Measurements from ENCODE around the gene PRDM2.
"Not testable (repeated sequence)": the region's sequence is repeated elsewhere in the genome, so short reads cannot be mapped to it uniquely, and the experiment has no call there.

PRDM2 gene

GRCh38 chr1:13683206-13683605 lies 16.8 kb upstream of the PRDM2 start:
- H3K4me2 ChIP-seq (ENCODE audit: low read depth, low read length, poor library complexity, severe bottlenecking) = no peak overlapping the region
- H2AFZ ChIP-seq (ENCODE audit: low read depth, low read length, severe bottlenecking) = no peak overlapping the region
- no peak overlapping the region for H3K27ac ChIP-seq (ENCODE audit: low read depth, low read length)
- 0 out of 2 replicates have a peak, but pooled peaks cover 9% of the 10 kb centered on the region for H3K9me3 ChIP-seq (ENCODE audit: insufficient read depth, low read length)
- no peak overlapping the region for H3K9ac ChIP-seq (ENCODE audit: low read length)
- H3K4me3 ChIP-seq (ENCODE audit: insufficient read depth, low read length, poor library complexity, severe bottlenecking) = no peak overlapping the region
- H3K36me3 ChIP-seq (ENCODE audit: low read length) = no peaks in the 10 kb centered on the region
- no peak for TF ChIP-seq CTCF (IDR thresholded peaks at IDR 0.05; ENCODE audit: insufficient read depth, low read length, poor library complexity, severe bottlenecking)
- H4K20me1 ChIP-seq (ENCODE audit: low read depth, low read length) = no peaks in the 10 kb centered on the region
- no peaks in the 10 kb centered on the region for H3K9me2 ChIP-seq (replicated peaks; ENCODE audit: insufficient read depth, low read length)
- H3K27me3 ChIP-seq (ENCODE audit: low read length) = no peaks in the 10 kb centered on the region
- no peaks in the 10 kb centered on the region for H3F3A ChIP-seq (ENCODE audit: insufficient read depth)
- H3K79me2 ChIP-seq (ENCODE audit: insufficient read depth, low read length) = no peaks in the 10 kb centered on the region

- H3K36me3 ChIP-seq (ENCODE audit: low read length) = no peaks in the 10 kb centered on the region
- peaks cover 10% of the 10 kb centered on the region; the same call in 1 of the 2 replicates for H3K9me3 ChIP-seq (ENCODE audit: insufficient read depth, low read length)
- H3K9ac ChIP-seq (ENCODE audit: low read length) = peak overlapping the region; percentile 19; the same call in 1 of the 2 replicates
- no peaks in the 10 kb centered on the region for H3K9me2 ChIP-seq (replicated peaks; ENCODE audit: insufficient read depth, low read length)
- no peaks in the 10 kb centered on the region for H3F3A ChIP-seq (ENCODE audit: insufficient read depth)
- no peaks in the 10 kb centered on the region for H4K20me1 ChIP-seq (ENCODE audit: low read depth, low read length)
- peak overlapping the region; percentile 74 for H3K27ac ChIP-seq (ENCODE audit: low read depth, low read length)
- peak overlapping the region; percentile 50 for H3K4me2 ChIP-seq (ENCODE audit: low read depth, low read length, poor library complexity, severe bottlenecking)
- no peaks in the 10 kb centered on the region for H3K79me2 ChIP-seq (ENCODE audit: insufficient read depth, low read length)
- peak overlapping the region; percentile 11 for H3K4me3 ChIP-seq (ENCODE audit: insufficient read depth, low read length, poor library complexity, severe bottlenecking)
- H3K27me3 ChIP-seq (ENCODE audit: low read length) = no peaks in the 10 kb centered on the region
- TF ChIP-seq CTCF (IDR thresholded peaks at IDR 0.05; ENCODE audit: insufficient read depth, low read length, poor library complexity, severe bottlenecking) (no peak), EZH2phosphoT487 (conservative IDR thresholded peaks at IDR 0.05; ENCODE audit: low read length) (no peak)
- no peak overlapping the region for H2AFZ ChIP-seq (ENCODE audit: low read depth, low read length, severe bottlenecking)
These were observed 12.8 kb upstream of the PRDM2 start for GRCh38 chr1:13687151-13687715.

GRCh38 chr1:13693094-13693493 lies 6.9 kb upstream of the PRDM2 start:
- H3K27me3 ChIP-seq (ENCODE audit: low read length); H3K9me2 ChIP-seq (replicated peaks; ENCODE audit: insufficient read depth, low read length); H4K20me1 ChIP-seq (ENCODE audit: low read depth, low read length); H2AFZ ChIP-seq (ENCODE audit: low read depth, low read length, severe bottlenecking); H3K4me3 ChIP-seq (ENCODE audit: insufficient read depth, low read length, poor library complexity, severe bottlenecking); H3K36me3 ChIP-seq (ENCODE audit: low read length); H3K9ac ChIP-seq (ENCODE audit: low read length); H3K27ac ChIP-seq (ENCODE audit: low read depth, low read length); H3K4me2 ChIP-seq (ENCODE audit: low read depth, low read length, poor library complexity, severe bottlenecking); H3K79me2 ChIP-seq (ENCODE audit: insufficient read depth, low read length): not testable (repeated sequence)
- H3K9me3 ChIP-seq (ENCODE audit: insufficient read depth, low read length) = peaks cover 10% of the 10 kb centered on the region; the same call in 1 of the 2 replicates
- H3F3A ChIP-seq (ENCODE audit: insufficient read depth) = peaks cover 11% of the 10 kb centered on the region; the same call in 1 of the 2 replicates

GRCh38 chr1:13694886-13695684 lies 4.9 kb upstream of the PRDM2 start:
- no peak for TF ChIP-seq CTCF (IDR thresholded peaks at IDR 0.05; ENCODE audit: insufficient read depth, low read length, poor library complexity, severe bottlenecking)
- no peak overlapping the region for H2AFZ ChIP-seq (ENCODE audit: low read depth, low read length, severe bottlenecking)
- H3K36me3 ChIP-seq (ENCODE audit: low read length) = no peaks in the 10 kb centered on the region
- H3K27ac ChIP-seq (ENCODE audit: low read depth, low read length) = no peak overlapping the region
- H3K9me3 ChIP-seq (ENCODE audit: insufficient read depth, low read length) = peaks cover 2% of the 10 kb centered on the region; the same call in 1 of the 2 replicates
- no peaks in the 10 kb centered on the region for H3K9me2 ChIP-seq (replicated peaks; ENCODE audit: insufficient read depth, low read length)
- no peak overlapping the region for H3K4me3 ChIP-seq (ENCODE audit: insufficient read depth, low read length, poor library complexity, severe bottlenecking)
- H4K20me1 ChIP-seq (ENCODE audit: low read depth, low read length) = no peaks in the 10 kb centered on the region
- peaks cover 12% of the 10 kb centered on the region; the same call in 1 of the 2 replicates for H3F3A ChIP-seq (ENCODE audit: insufficient read depth)
- no peak overlapping the region for H3K9ac ChIP-seq (ENCODE audit: low read length)
- H3K4me2 ChIP-seq (ENCODE audit: low read depth, low read length, poor library complexity, severe bottlenecking) = no peak overlapping the region
- no peaks in the 10 kb centered on the region for H3K27me3 ChIP-seq (ENCODE audit: low read length)
- H3K79me2 ChIP-seq (ENCODE audit: insufficient read depth, low read length) = no peaks in the 10 kb centered on the region

Data from SU-DHL-6 (cell line).